CD4-positive, alpha-beta T cell treated with Interferon alpha-2 for 1 hour (primary cell): ENCODE data around the gene OBSCN.

Experiments
- DNase-seq, 2 donors: peaks; one replicate each; pipeline ENCODE4 v3.0.0-alpha.2; 2020 to 2022

Gene OBSCN

DNA sequence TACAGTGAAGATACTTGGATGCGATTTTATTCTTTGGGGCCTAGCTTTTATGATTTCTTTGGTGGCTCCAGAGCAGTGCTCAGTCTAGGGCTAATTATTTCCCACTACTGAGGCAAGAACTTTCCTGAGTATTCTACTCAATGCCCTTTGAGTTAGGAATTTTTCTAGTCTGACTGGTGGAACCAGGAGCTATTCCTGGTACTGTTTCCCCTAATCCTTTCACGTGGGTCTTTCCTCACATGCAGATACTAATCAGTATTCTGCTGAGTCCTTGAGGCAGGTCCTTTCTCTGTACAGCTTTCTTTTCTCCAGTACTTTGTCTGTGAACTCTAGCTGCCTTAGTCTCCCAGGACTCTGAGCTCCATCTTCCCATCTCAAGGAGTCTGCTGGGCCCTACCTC is 122.0 kb downstream of the OBSCN start:
- DNase-seq = no peak

DNA sequence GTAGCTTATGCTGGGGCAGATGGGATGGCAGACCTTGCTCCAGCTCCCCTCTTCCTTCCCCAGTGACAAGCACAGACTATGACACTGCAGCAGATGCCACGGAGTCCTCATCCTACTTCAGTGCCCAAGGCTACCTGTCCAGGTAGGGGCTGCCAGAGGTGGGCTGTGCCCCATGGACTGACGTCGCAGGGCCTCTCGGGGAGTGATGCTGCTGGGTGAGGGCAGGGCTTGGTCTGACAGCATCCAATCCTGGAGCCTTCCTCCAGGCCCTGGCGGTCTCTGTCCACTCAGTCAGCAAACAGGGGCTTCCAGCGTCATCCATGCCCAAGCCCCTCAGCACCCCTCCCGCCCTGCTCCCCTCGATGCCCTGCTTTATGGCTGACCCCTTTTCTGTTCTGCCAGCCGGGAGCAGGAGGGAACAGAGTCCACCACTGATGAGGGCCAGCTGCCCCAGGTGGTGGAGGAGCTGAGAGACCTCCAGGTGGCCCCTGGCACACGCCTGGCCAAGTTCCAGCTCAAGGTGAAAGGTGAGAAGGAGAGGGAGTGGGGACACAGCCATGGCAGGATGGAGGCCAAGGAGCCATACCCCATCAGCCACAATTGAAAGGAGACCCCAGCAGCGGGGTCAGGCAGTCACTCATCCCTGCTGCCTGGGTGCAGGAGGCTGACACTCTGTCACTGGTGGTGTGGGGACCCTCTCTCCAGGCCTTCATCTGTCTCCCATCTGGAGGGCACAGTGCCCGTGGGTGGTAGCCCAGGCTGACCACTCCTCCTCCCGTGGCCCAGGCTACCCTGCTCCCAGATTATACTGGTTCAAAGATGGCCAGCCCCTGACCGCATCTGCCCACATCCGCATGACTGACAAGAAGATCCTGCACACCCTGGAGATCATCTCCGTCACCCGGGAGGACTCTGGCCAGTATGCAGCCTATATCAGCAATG is 125.2 kb downstream of the OBSCN start:
- DNase-seq = no peak

DNA sequence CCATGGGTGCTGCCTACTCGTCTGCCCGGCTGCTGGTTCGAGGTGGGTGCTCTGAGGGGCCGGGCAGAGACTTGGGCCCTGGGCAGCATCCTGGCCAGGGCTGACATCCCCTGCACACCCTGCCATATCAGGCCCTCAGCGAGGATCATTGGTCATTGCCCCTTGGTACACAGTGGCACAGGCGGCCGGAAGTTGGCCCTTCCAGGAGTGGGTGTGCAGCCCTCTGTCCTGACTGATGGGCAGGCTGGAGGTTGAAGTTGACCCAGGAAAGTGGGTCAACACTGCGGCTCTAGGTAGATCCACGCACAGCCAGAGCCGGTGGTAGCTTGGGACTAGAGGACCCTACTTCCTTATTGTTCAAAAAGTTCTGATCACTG is 125.9 kb downstream of the OBSCN start:
- DNase-seq = no peak

DNA sequence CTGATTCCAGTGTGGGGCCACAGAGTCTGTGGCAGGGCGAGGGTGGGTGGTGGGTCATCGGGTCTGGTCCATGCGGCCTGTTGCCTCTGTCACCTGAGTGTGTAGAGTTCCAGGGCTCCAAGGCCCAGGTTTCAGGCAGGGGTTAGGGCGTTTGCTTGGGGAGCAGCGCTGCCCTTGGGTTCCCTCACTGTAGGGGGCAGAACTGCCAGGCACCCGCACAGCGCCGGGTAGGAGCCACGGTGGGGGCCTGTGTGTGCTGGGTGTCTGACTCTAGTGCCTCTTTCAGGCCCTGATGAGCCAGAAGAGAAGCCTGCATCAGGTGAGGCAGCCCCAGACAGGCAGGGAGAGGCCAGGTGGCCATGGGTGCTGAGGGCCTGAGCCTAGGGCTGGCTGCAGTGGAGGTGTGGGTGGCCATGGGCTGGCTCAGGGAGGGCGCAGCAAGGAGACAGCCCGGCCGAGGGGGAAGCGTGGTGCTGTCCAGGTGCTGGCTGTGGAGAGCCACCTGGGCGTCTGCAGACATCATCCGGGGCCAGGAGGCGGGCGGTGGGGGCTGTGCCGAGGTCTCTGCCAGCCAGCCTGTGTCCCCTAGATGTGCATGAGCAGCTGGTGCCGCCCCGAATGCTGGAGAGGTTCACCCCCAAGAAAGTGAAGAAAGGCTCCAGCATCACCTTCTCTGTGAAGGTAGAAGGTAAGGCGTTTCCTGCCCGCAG is 126.5 kb downstream of the OBSCN start:
- DNase-seq = no peak

DNA sequence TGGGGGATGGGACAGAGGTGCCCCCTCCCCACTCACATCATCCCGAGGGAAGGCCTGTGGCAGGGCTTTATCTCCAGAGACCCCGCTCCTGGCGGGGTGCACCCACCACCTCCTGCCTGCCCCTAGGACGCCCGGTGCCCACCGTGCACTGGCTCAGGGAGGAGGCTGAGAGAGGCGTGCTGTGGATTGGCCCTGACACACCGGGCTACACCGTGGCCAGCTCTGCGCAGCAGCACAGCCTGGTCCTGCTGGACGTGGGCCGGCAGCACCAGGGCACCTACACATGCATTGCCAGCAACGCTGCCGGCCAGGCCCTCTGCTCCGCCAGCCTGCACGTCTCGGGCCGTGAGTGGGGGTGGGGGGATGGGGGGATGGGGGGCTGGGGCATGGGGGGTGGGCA is 127.1 kb downstream of the OBSCN start:
- no peak for DNase-seq

DNA sequence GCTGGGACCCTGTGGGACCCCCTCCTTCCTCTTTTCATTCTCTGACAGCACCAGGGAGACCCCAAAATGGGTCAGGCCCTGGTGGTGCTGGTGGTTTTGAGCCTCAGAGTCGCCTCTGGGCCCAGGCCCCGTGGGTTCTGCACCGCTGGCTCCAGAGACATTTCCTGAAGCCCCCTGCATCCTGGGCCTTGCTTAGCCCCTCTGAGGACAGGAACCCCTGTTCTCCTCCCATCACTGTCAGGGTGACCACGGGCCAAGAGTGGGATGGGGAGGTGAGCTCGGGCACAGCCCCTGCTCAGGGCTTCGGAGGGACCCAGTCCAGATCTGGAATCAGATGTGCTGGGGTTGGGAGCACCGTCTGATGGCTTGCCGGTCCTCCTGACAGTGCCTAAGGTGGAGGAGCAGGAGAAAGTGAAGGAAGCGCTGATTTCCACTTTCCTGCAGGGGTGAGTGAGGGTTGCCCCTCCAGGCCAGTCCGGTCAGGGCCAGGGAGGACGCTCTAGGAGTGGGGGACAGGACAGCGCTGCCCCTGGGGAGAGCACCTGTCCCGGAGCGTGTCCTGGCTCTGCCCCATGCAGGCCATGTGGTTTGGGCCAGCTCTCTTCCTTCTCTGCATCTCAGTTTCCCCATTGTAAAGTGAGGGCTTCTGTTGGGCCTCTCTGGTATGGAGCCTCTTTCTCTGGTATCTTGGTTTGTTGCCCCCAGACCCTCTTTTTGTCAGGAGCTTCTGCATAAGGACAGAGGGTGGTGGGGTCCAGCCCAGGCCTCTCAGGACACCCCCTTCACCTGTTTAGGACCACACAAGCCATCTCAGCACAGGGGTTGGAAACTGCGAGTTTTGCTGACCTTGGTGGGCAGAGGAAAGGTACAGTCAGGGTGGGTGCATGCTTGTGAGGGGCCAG is 127.8 kb downstream of the OBSCN start:
- no peak for DNase-seq

DNA sequence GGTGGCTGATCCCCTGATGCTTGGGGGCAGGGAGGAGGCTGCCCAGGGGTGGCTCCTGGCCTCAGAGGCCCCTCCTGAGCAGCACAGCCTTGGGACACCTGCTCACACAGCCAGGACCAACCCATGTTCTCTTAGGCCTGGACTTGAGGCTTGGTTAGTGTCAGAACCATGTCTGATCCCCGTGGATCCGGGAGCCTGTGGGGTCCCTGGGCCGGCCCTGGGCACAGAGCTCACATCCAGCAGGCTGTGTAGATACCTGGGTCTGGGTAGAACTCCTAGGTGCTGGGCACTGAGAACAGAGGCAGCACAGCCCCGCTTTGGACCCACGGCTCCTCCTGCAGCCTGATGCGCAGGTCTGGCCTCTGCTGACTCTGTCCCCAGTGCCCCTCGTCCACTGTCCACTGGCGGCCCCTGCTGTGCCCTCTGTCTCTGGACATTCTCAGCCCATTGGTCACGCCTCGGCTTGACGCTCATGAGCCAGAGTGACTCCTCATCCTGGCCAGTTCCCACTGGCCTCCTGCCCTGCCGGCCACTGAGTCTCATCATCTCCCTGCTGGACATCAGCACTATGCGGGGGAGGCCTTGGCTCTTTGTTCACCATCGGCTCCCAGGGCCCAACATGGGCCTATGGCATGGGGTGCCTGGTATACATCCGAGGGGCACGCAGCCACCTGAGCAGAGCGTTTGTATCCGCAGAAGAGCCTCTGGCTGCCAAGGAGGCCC is 128.6 kb downstream of the OBSCN start:
- no peak for DNase-seq

DNA sequence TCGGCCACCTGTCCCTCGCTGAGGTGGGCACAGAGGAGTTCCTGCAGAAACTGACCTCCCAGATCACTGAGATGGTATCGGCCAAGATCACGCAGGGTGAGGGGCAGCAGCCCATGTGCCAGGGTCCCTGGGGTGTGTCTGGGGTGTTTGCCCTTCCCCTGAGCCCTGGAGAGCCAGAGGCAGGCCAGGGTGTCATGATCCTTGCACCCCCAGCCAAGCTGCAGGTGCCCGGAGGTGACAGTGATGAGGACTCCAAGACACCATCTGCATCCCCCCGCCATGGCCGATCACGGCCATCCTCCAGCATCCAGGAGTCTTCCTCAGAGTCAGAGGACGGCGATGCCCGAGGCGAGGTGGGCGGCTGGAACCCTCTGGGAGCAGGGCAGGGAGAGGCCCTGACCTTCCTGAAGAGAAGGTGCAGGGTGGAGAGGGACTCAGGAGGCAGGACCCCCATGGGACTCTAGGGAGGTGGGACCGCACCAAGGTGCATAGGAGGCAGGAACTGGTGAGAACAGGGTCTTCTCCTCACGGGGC is 129.3 kb downstream of the OBSCN start:
- no peak for DNase-seq

DNA sequence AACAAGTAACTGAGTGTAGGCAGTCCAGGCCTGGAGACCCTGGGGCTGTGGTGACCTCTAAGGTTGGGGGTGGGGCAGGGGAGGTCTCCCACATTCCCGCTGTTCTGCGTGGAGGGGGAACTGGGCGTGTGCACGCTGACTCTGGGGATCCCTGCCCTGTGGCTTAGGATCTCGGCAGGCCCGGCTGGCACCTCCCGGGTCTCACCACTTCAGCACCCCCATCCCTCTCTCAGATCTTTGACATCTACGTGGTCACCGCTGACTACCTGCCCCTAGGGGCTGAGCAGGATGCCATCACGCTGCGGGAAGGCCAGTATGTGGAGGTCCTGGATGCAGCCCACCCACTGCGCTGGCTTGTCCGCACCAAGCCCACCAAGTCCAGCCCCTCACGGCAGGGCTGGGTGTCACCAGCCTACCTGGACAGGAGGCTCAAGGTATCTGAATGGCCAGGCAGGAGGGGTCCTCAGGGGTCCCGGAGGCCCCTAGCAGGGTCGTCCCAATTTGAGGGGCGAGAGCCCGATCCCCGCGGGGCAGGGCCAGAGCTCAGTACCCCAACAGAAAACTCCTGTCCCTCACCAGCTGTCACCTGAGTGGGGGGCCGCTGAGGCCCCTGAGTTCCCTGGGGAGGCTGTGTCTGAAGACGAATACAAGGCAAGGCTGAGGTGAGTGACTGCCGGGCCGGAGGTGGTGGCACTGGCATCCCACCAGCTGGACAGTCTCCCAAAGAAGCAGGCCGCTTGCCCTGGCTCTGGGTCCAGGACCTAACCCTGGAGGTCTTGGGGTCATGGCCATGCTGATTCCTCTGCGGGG is 130.1 kb downstream of the OBSCN start:
- no peak for DNase-seq

DNA sequence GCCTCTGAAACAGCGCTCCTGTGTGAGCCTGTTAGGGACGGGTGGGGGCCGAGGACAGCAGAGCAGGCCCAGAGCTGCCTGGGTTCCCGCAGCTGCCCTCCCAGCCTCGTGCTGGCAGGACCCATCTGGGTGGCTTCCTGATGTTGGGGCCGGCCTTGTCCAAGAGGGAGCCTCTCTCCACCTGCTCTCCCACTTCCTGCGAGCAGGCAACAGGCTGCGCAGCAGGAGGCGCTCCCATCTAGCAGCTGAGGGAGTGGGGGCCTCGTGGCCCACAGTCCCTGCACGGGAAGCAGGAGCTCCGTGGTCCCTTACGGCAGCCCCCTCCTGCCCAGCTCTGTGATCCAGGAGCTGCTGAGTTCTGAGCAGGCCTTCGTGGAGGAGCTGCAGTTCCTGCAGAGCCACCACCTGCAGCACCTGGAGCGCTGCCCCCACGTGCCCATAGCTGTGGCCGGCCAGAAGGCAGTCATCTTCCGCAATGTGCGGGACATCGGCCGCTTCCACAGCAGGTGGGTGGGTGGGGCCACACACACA is 130.7 kb downstream of the OBSCN start:
- no peak for DNase-seq

DNA sequence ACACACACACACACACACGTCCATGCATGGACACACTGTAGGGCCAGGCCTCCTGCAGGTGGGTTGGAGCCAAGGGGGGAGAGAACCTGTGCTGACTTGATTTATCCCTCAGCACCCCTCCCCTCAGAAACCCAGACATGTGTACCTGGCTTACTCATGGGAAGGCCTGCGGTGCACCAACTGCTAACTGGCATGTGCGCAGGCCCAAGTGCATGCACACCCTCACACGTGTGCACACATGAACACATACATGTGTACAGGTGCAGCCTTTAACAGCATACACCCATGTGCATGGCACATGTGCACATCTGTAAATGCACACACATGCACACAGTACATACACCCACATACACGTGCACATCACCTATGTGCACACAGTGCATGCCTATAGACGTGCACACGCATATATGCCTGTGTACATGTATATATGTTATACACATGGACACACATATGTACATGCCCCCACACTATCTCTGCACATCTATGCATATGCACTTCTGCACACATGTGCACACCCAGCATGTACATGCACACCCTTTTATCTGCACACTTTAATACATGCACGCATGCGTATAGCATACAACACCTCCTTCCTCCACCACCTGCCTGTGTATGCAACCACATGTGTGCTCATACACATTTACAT is 131.3 kb downstream of the OBSCN start:
- no peak for DNase-seq

DNA sequence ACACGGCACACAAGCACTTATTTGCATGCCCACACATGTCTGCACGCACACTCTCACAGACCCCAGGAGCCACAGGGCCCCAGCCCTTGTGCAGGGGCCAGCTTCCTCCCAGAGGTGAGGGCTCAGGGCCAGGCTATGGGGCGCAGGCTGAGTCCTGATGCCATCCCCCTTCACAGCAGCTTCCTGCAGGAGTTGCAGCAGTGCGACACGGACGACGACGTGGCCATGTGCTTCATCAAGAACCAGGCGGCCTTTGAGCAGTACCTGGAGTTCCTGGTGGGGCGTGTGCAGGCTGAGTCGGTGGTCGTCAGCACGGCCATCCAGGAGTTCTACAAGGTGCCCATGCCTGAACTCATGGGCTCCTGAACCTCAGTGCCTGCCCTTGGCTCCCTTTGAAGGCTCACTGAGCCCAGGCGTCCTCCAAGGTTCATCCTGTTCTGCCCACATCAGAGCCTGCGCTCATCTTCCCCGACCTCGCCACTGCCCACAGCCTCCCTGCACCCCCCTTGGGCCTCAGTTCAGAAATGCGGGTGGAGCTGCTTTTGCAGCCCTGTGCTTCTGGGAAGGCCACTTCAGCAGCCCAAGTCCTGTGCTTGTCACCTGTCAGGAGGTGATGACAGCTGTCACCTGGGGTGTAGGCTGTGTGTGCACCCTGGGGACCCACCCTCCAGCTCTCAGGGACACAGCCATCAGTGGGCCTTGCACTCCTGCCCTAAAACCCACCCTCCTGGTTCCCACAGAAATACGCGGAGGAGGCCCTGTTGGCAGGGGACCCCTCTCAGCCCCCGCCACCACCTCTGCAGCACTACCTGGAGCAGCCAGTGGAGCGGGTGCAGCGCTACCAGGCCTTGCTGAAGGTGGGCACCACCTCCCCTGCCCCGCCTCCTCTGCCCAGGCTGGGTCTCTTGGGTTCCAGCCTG is 132.2 kb downstream of the OBSCN start:
- no peak for DNase-seq

DNA sequence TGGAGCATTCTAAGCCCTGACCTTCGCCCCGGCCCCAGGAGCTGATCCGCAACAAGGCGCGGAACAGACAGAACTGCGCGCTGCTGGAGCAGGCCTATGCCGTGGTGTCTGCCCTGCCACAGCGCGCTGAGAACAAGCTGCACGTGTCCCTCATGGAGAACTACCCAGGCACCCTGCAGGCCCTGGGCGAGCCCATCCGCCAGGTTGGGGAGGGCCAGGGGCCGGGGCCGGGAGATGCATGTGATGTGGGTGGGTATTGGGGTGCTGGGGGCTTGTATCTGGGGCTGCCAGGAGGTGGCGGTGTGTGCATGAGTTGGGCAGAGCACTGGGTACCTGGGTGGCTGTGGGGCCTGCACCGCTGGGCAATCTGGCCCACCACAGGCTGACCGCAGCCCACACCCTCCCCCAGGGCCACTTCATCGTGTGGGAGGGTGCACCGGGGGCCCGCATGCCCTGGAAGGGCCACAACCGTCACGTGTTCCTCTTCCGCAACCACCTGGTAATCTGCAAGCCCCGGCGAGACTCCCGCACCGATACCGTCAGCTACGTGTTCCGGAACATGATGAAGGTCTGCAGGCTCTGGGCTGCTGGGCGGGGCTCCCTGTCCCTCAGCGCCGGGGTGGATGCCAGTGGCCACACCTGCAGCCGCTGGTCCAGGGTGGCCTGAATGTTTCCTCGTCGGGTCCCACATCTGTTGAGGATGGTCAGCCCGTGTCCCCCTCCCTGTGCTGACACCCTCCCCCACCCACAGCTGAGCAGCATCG is 133.0 kb downstream of the OBSCN start:
- DNase-seq = no peak

DNA sequence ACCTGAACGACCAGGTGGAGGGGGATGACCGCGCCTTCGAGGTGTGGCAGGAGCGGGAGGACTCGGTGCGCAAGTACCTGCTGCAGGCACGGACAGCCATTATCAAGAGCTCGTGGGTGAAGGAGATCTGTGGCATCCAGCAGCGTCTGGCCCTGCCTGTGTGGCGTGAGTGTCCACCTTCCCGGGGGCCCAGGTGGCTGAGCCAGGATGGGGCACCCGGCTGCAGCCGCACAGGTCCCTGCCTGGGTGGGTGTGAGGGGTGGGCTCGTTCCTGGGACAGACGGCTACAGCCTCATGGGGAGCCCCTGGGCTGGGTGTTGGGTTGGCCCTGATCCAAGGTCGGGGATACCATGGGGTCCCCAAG is 133.6 kb downstream of the OBSCN start:
- no peak for DNase-seq

DNA sequence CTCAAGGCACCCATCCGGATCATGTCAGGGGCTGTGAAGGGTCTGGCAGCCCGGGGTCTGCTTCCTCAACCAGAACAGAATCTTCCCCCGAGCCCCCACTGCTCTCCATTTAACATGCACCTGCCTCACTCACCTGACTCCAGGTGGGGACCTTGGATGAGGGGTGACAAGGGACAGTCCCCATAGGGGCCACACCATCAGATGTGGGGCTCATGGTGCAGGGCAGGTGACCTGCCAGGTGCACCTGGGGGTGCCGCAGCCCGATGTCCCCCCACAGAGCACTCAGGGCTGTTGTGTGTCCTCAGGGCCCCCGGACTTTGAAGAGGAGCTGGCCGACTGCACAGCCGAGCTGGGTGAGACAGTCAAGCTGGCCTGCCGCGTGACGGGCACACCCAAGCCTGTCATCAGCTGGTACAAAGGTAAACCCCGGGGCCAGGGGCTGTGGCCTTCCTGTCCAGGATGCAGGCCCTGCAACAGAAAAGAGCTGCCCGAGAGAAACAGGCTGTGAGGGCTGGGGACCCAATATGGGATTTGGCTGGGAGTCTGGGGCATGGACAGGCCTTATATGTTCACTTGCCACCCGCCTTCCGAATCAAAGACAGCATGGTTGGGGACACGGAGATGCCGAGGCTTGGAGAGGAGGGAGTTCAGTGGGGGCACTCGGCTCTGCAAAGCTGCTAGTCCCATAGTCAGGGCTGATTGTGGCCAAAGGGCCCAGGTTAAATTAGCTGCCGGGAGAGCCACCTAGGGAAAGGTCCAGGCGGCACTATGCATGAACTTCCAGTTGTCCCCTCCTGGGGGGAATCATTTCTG is 134.2 kb downstream of the OBSCN start:
- DNase-seq = no peak

DNA sequence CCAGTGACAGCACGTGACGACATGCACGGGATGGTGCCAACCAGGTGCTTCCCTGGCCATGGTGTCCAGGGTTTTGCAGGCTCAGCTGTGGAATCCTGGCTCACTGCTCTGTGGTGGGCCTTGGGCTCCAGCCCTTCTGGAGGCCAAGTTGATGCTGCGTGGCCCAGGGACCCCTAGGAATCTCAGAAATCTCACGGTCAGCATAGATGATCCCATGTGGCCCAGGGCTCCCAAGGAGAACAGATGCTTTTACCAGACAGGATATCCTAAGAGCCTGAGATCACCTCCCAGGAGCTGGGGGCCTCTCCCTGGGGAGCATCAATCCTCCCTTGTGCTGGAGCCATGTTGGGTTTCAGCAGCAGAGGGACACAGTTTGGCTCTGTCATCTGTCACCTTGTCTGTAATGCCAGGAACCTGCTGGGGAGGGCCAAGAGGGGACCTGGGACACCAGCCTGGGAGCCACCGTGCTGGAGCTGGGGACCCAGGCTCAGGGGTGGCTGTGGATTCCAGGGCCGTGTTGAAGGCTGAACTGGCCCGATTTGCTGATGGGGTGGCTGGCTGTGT is 134.9 kb downstream of the OBSCN start:
- DNase-seq = no peak

DNA sequence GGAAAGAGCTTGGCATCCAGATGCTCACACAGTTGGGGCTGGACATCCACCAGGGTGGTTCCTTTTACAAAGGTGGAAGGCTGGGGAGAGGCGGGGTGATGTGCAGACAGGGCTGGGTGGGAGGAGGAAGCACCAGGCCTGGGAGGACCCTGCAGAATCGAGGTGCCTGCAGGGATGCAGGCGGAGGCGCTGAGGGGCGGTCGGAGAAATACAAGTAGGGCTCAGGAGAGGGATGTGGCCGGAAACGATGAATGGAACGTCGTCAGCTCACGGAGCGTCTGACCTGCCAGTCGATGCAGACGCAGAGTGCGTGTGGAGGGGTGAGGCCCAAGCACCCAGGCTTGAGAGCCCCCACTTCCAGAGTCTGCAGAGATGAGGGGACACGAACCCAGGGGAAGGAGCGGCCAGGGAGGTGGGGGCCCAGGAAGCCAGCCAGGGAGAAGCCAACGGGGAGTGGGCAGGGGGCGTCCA is 135.4 kb downstream of the OBSCN start:
- DNase-seq = no peak
